ENCODE data around the gene IL15RA. TPM values are rescaled to one million over a fixed set of nuclear protein-coding genes. Genes with fewer than 3 reads are reported as not detected.

The IL15RA gene
- total RNA-seq, 1 experiment from 2014 or later = 11.0 TPM

DNA sequence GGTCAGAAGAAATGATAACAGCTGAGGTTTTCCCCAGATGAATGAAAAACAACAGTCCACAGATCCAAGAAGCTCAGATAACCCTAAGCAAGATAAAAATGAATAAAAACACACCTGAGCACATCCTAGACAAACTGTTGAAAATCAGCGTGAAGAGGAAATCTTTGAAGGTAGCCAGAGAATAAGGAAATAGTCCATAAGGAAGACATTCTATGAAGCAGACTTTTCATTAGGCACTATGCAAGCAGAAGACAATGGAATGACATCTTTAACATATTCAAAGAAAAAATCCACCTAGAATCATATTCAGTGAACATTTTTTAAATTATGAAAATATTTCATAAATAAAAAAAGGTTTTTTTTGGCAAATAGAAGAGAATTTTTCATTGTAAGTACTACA, 15.1 kb upstream of the IL15RA start:
- ATAC-seq = no peak
- CTCF ChIA-PET = no interaction called here
- Histone ChIP-seq H3K9me3 (ENCODE audit: control insufficient read depth, insufficient read depth, low read depth, low read length) (peaks cover 6% of the 10 kb centered on the region; the same call in 1 of the 2 replicates), H3K36me3 (ENCODE audit: control insufficient read depth, insufficient read depth, low read length) (no peaks in the 10 kb centered on the region; the same call in 1 of the 2 replicates), H3K27ac (ENCODE audit: low read length) (no peak overlapping the region), H3K27me3 (ENCODE audit: control insufficient read depth, insufficient read depth, low read length) (no peaks in the 10 kb centered on the region), H3K4me3 (ENCODE audit: low read depth in 2 of 2, low read length in 2 of 2) (no peak overlapping the region), H3K4me1 (ENCODE audit: control insufficient read depth, insufficient read depth, low read length) (no peaks in the 10 kb centered on the region)
- no peak for DNase-seq (ENCODE audit: low read depth, low spot score)
- POLR2A ChIA-PET = no interaction called here
- in situ Hi-C loops (cut with HindIII; ENCODE audit: low pct_unique_long_range_greater_than_20kb, low sequenced_read_pairs) (no loop called here), intact Hi-C loops (cut with micrococcal nuclease; ENCODE audit: unreplicated experiment) (no loop called here)
- TF ChIP-seq, protein P1, sequence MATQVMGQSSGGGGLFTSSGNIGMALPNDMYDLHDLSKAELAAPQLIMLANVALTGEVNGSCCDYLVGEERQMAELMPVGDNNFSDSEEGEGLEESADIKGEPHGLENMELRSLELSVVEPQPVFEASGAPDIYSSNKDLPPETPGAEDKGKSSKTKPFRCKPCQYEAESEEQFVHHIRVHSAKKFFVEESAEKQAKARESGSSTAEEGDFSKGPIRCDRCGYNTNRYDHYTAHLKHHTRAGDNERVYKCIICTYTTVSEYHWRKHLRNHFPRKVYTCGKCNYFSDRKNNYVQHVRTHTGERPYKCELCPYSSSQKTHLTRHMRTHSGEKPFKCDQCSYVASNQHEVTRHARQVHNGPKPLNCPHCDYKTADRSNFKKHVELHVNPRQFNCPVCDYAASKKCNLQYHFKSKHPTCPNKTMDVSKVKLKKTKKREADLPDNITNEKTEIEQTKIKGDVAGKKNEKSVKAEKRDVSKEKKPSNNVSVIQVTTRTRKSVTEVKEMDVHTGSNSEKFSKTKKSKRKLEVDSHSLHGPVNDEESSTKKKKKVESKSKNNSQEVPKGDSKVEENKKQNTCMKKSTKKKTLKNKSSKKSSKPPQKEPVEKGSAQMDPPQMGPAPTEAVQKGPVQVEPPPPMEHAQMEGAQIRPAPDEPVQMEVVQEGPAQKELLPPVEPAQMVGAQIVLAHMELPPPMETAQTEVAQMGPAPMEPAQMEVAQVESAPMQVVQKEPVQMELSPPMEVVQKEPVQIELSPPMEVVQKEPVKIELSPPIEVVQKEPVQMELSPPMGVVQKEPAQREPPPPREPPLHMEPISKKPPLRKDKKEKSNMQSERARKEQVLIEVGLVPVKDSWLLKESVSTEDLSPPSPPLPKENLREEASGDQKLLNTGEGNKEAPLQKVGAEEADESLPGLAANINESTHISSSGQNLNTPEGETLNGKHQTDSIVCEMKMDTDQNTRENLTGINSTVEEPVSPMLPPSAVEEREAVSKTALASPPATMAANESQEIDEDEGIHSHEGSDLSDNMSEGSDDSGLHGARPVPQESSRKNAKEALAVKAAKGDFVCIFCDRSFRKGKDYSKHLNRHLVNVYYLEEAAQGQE (IDR thresholded peaks at IDR 0.05; ENCODE audit: insufficient read depth in 1 of 2, low read depth in 2 of 2, low read length in 1 of 2) = no peak
- no peak for TF ChIP-seq SIN3A (IDR thresholded peaks at IDR 0.05; ENCODE audit: borderline replicate concordance, insufficient read depth, low read depth, low read length)
- no peak for TF ChIP-seq CTCF (IDR thresholded peaks at IDR 0.05)
- TF ChIP-seq TCF7L2 (IDR thresholded peaks at IDR 0.05; ENCODE audit: low read depth, low read length) = no peak
- TF ChIP-seq POLR2AphosphoS5 (IDR thresholded peaks at IDR 0.05; ENCODE audit: low read depth, low read length) = no peak
- no TSS peak for BruUV-seq (replicated peaks)

DNA sequence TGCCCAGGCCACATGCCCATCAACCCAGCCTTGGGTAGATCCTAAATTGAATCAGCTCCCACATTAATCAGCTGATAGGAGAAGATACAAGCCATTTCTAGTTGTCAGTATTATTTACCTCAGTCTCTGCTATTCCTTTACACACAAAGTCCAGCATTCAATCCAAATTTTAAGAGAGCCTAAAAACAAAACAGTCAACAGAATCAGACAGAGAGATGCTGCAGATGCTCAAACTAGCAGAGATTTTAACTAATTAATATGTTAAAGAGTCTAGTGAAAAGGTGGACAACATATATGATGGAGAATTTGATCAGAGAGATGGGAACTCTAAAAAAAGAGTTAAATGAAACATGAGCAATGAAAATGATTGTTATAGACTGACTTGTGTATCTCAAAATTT, 14.4 kb upstream of the IL15RA start:
- ATAC-seq (no peak), DNase-seq (ENCODE audit: low read depth, low spot score) (no peak)
- H3K27me3 ChIP-seq (ENCODE audit: control insufficient read depth, insufficient read depth, low read length) = no peaks in the 10 kb centered on the region
- in situ Hi-C loops (cut with HindIII; ENCODE audit: low pct_unique_long_range_greater_than_20kb, low sequenced_read_pairs) = no loop called here
- H3K4me3 ChIP-seq (ENCODE audit: low read depth in 2 of 2, low read length in 2 of 2) = no peak overlapping the region
- ChIA-PET POLR2A (no interaction called here), CTCF (no interaction called here)
- H3K36me3 ChIP-seq (ENCODE audit: control insufficient read depth, insufficient read depth, low read length) = no peaks in the 10 kb centered on the region; the same call in 1 of the 2 replicates
- TF ChIP-seq TCF7L2 (IDR thresholded peaks at IDR 0.05; ENCODE audit: low read depth, low read length) (no peak), POLR2AphosphoS5 (IDR thresholded peaks at IDR 0.05; ENCODE audit: low read depth, low read length) (no peak), CTCF (IDR thresholded peaks at IDR 0.05) (no peak), SIN3A (IDR thresholded peaks at IDR 0.05; ENCODE audit: borderline replicate concordance, insufficient read depth, low read depth, low read length) (no peak)
- TF ChIP-seq, protein P1 (IDR thresholded peaks at IDR 0.05; ENCODE audit: insufficient read depth in 1 of 2, low read depth in 2 of 2, low read length in 1 of 2) = no peak
- no peaks in the 10 kb centered on the region for H3K4me1 ChIP-seq (ENCODE audit: control insufficient read depth, insufficient read depth, low read length)
- BruUV-seq (replicated peaks) = no TSS peak
- H3K27ac ChIP-seq (ENCODE audit: low read length) = no peak overlapping the region
- intact Hi-C loops (cut with micrococcal nuclease; ENCODE audit: unreplicated experiment) = no loop called here
- peaks cover 6% of the 10 kb centered on the region; the same call in 1 of the 2 replicates for H3K9me3 ChIP-seq (ENCODE audit: control insufficient read depth, insufficient read depth, low read depth, low read length)
